Measurements from ENCODE around the gene PHF20. TPM values are rescaled to one million over a fixed set of nuclear protein-coding genes. Genes with fewer than 3 reads are reported as not detected.
A peak's percentile ranks its signal among the peaks of the same experiment; 100 is the strongest.

The PHF20 gene
- polyA plus RNA-seq, 3 donors, result 54.7 to 78.2 (median 73.6) TPM

DNA sequence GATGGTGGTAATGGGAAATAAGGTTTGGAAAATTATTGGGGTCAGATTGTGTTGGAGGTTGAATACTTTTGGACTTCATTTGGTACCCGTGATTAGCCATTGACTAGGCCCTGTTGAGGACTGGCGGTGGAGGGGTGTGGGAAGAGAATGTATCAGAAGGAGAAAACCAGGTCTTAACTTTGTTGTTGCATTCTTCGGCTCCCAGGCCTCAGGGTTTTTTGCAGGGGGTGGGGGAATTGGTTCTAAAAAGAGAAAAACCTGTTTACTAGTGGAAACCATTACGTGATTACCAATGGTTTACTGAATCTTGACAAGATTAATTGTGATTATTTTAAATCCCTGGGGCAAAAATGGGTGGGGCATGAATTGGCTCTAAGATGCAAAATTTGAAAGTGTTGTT, 85.1 kb downstream of the PHF20 start:
- H3K9ac ChIP-seq (ENCODE audit: insufficient read depth, low read length, poor library complexity, severe bottlenecking), result no peak overlapping the region
- H3K9me3 ChIP-seq (replicated peaks in 1 of 2; ENCODE audit: control insufficient read depth in 1 of 2, insufficient read depth in 1 of 2, low read length in 2 of 2), result no peaks in the 10 kb centered on the region
- Mint-ChIP-seq H3K27ac (no peak overlapping the region), H3K4me3 (no peak overlapping the region), H3K36me3 (peaks cover 35 to 72% of the 10 kb centered on the region in 2 donors), H3K4me1 (peaks cover 4% of the 10 kb centered on the region), H3K9me3 (no peaks in the 10 kb centered on the region), H3K27me3 (ENCODE audit: low read depth in 3 of 3) (peaks cover 0 to 1% (median 0%) of the 10 kb centered on the region in 3 donors)
- DNase-seq, result no peak
- peaks cover 6% of the 10 kb centered on the region for H3K79me2 ChIP-seq (ENCODE audit: insufficient read depth, low read length)
- TF ChIP-seq, protein P1, sequence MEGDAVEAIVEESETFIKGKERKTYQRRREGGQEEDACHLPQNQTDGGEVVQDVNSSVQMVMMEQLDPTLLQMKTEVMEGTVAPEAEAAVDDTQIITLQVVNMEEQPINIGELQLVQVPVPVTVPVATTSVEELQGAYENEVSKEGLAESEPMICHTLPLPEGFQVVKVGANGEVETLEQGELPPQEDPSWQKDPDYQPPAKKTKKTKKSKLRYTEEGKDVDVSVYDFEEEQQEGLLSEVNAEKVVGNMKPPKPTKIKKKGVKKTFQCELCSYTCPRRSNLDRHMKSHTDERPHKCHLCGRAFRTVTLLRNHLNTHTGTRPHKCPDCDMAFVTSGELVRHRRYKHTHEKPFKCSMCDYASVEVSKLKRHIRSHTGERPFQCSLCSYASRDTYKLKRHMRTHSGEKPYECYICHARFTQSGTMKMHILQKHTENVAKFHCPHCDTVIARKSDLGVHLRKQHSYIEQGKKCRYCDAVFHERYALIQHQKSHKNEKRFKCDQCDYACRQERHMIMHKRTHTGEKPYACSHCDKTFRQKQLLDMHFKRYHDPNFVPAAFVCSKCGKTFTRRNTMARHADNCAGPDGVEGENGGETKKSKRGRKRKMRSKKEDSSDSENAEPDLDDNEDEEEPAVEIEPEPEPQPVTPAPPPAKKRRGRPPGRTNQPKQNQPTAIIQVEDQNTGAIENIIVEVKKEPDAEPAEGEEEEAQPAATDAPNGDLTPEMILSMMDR (IDR thresholded peaks at IDR 0.05), result no peak
- 98% methylated on average over 4 of the region's 4 CpGs for whole genome bisulfite sequencing (ENCODE audit: insufficient coverage)
- H3K4me1 ChIP-seq (ENCODE audit: control insufficient read depth in 1 of 2, insufficient read depth in 2 of 2, low read length in 2 of 2), result peaks cover 4% of the 10 kb centered on the region in 2 donors
- no peak overlapping the region for H3K4me2 ChIP-seq (replicated peaks; ENCODE audit: extremely low read depth, low read length, poor library complexity, severe bottlenecking)
- H4K20me1 ChIP-seq (ENCODE audit: insufficient read depth, low read length), result peaks cover 31% of the 10 kb centered on the region
- H3K27ac ChIP-seq (ENCODE audit: low read depth in 1 of 2, low read length in 2 of 2), result no peak overlapping the region
- no peaks in the 10 kb centered on the region for H3K27me3 ChIP-seq (ENCODE audit: control insufficient read depth in 2 of 2, insufficient read depth in 2 of 2, low read length in 2 of 2)
- no peak overlapping the region for H2AFZ ChIP-seq (ENCODE audit: insufficient read depth, low read depth, low read length, poor library complexity, severe bottlenecking)
- H3K36me3 ChIP-seq (replicated peaks in 1 of 2; ENCODE audit: control insufficient read depth in 1 of 2, insufficient read depth in 2 of 2, low read length in 2 of 2), result peaks cover 29 to 87% of the 10 kb centered on the region in 2 donors
- intact Hi-C loops (cut with micrococcal nuclease), result no loop called here
- H3K4me3 ChIP-seq (replicated peaks in 1 of 3; ENCODE audit: low read depth in 2 of 3, low read length in 3 of 3), result no peak overlapping the region

DNA sequence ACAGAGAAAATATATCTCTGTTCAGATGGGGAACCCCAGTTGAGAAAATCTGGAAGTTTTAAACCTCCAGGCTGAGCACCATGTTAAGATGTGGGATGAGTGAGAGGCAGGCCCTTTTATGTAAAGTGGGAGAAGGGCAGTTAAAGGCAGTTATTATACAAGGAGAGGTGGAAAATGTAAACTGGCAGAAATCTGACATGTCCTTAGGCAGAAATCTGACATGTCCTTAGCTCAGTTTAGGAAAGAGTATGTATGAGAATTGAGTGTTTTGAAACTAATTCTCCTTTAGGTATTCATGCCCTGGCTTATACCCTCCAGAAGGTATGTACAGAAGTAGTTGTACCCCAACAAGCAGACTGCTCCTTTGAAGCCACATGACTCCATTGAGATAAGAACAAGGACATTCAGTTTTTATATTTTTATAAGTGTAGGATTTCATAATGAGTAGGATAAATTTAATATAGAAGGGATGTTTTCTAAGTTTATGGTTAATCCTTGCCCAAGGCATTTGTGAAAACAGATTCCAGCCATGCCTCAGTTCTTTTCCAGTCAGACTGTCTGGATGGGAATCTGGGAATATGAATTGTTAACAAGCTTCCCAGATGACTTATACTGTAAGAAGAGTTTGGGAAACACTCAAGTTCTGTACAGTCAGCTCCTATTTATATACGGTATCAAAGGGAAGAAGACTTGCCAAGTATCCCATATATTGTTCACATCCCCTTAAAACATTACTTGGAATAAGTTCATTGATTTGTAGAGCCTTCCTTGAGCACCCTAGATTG, 94.8 kb downstream of the PHF20 start:
- H3K27me3 ChIP-seq (ENCODE audit: control insufficient read depth in 2 of 2, insufficient read depth in 2 of 2, low read length in 2 of 2), result no peaks in the 10 kb centered on the region
- no peak overlapping the region for H2AFZ ChIP-seq (ENCODE audit: insufficient read depth, low read depth, low read length, poor library complexity, severe bottlenecking)
- no peaks in the 10 kb centered on the region for H3K4me1 Mint-ChIP-seq
- no peaks in the 10 kb centered on the region for H3K79me2 ChIP-seq (ENCODE audit: insufficient read depth, low read length)
- no peak overlapping the region for H3K4me3 ChIP-seq (replicated peaks in 1 of 3; ENCODE audit: low read depth in 2 of 3, low read length in 3 of 3)
- H3K4me3 Mint-ChIP-seq, result no peak overlapping the region
- no CpG with 5 or more reads among the region's 1 CpG for WGBS (ENCODE audit: insufficient coverage)
- intact Hi-C loops (cut with micrococcal nuclease), result no loop called here
- no peaks in the 10 kb centered on the region for H3K4me1 ChIP-seq (ENCODE audit: control insufficient read depth in 1 of 2, insufficient read depth in 2 of 2, low read length in 2 of 2)
- TF ChIP-seq, protein P1 (IDR thresholded peaks at IDR 0.05), result no peak
- H3K27me3 Mint-ChIP-seq (ENCODE audit: low read depth in 3 of 3), result peaks cover 0 to 1% (median 0%) of the 10 kb centered on the region in 3 donors
- no peak overlapping the region for H3K4me2 ChIP-seq (replicated peaks; ENCODE audit: extremely low read depth, low read length, poor library complexity, severe bottlenecking)
- H3K9me3 ChIP-seq (replicated peaks in 1 of 2; ENCODE audit: control insufficient read depth in 1 of 2, insufficient read depth in 1 of 2, low read length in 2 of 2), result no peaks in the 10 kb centered on the region
- no peak for DNase-seq
- H3K9me3 Mint-ChIP-seq, result no peaks in the 10 kb centered on the region
- peak overlapping the region in 2 of 7 donors; percentile 40 to 73 for H3K27ac Mint-ChIP-seq
- H3K36me3 ChIP-seq (replicated peaks in 1 of 2; ENCODE audit: control insufficient read depth in 1 of 2, insufficient read depth in 2 of 2, low read length in 2 of 2), result peaks cover 35 to 86% of the 10 kb centered on the region in 2 donors
- H4K20me1 ChIP-seq (ENCODE audit: insufficient read depth, low read length), result peaks cover 8% of the 10 kb centered on the region
- peaks cover 50 to 75% of the 10 kb centered on the region in 2 donors for H3K36me3 Mint-ChIP-seq
- H3K27ac ChIP-seq (ENCODE audit: low read depth in 1 of 2, low read length in 2 of 2), result no peak overlapping the region
- H3K9ac ChIP-seq (ENCODE audit: insufficient read depth, low read length, poor library complexity, severe bottlenecking), result no peak overlapping the region
